ENCODE data around the gene JAZF1.

Gene JAZF1

GRCh38 chr7:27810186-27810585 lies 370.4 kb downstream of the JAZF1 start:
- Histone ChIP-seq H3K36me3 (ENCODE audit: low read length) (no peaks in the 10 kb centered on the region), H3K4me2 (ENCODE audit: low read depth, low read length, poor library complexity, severe bottlenecking) (no peak overlapping the region), H3K9me2 (replicated peaks; ENCODE audit: insufficient read depth, low read length) (no peaks in the 10 kb centered on the region), H3K27me3 (ENCODE audit: low read length) (no peaks in the 10 kb centered on the region), H3K79me2 (ENCODE audit: insufficient read depth, low read length) (no peaks in the 10 kb centered on the region), H2AFZ (ENCODE audit: low read depth, low read length, severe bottlenecking) (no peak overlapping the region), H3K9me3 (ENCODE audit: insufficient read depth, low read length) (no peaks in the 10 kb centered on the region), H3K9ac (ENCODE audit: low read length) (no peak overlapping the region), H3K27ac (ENCODE audit: low read depth, low read length) (no peak overlapping the region), H4K20me1 (ENCODE audit: low read depth, low read length) (no peaks in the 10 kb centered on the region), H3K4me3 (ENCODE audit: insufficient read depth, low read length, poor library complexity, severe bottlenecking) (no peak overlapping the region), H3F3A (ENCODE audit: insufficient read depth) (no peaks in the 10 kb centered on the region)
- TF ChIP-seq CTCF (IDR thresholded peaks at IDR 0.05; ENCODE audit: insufficient read depth, low read length, poor library complexity, severe bottlenecking) (no peak), EZH2phosphoT487 (conservative IDR thresholded peaks at IDR 0.05; ENCODE audit: low read length) (no peak)

DNA sequence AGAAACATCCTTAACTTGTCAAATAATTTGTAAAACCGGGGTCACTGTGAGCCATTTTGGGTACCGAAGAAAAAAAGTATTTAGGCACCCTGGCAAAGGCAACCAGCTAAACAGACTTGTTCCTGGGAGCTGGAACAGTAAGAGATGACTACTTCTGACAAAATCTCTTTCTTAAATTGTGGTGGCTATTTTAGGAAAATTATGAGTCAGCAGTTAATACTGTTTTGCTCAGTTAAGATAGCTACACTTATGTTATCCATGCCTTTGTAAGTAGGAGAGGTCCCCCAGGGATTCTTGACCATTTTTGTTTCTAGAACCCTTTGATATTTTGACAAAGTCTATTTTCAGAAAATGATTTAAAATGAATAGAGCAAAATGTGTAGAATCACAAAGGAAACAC lies 372.0 kb downstream of the JAZF1 start:
- Histone ChIP-seq H3K36me3 (ENCODE audit: low read length) (no peaks in the 10 kb centered on the region), H3K27ac (ENCODE audit: low read depth, low read length) (no peak overlapping the region), H2AFZ (ENCODE audit: low read depth, low read length, severe bottlenecking) (no peak overlapping the region), H3K79me2 (ENCODE audit: insufficient read depth, low read length) (no peaks in the 10 kb centered on the region), H3F3A (ENCODE audit: insufficient read depth) (no peaks in the 10 kb centered on the region), H4K20me1 (ENCODE audit: low read depth, low read length) (no peaks in the 10 kb centered on the region), H3K9me3 (ENCODE audit: insufficient read depth, low read length) (no peaks in the 10 kb centered on the region), H3K9me2 (replicated peaks; ENCODE audit: insufficient read depth, low read length) (no peaks in the 10 kb centered on the region), H3K4me3 (ENCODE audit: insufficient read depth, low read length, poor library complexity, severe bottlenecking) (no peak overlapping the region), H3K4me2 (ENCODE audit: low read depth, low read length, poor library complexity, severe bottlenecking) (no peak overlapping the region), H3K27me3 (ENCODE audit: low read length) (no peaks in the 10 kb centered on the region), H3K9ac (ENCODE audit: low read length) (no peak overlapping the region)
- no peak for TF ChIP-seq EZH2phosphoT487 (conservative IDR thresholded peaks at IDR 0.05; ENCODE audit: low read length)
- TF ChIP-seq CTCF (IDR thresholded peaks at IDR 0.05; ENCODE audit: insufficient read depth, low read length, poor library complexity, severe bottlenecking): no peak

DNA sequence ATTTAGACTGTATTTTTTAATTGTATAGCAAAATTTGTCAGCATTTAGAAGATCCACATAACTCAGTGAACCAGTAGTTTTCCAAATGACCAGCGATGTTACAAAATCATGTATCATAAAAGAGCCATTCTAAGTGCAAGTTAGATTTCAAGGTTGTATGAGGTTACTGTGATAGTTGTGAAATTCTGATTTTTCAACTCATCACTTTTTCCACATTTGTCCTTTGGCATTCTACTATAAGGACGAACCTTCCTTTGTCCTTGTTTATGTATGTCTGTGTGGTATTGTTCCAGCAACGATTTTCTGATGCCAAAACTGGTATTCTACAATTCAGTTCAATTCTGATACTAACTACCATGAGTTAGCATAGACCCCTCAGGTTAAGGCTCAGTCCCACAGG lies 376.5 kb downstream of the JAZF1 start:
- Histone ChIP-seq H3K27ac (ENCODE audit: low read depth, low read length) (no peak overlapping the region), H3K4me3 (ENCODE audit: insufficient read depth, low read length, poor library complexity, severe bottlenecking) (no peak overlapping the region), H3K36me3 (ENCODE audit: low read length) (peaks cover 3% of the 10 kb centered on the region; the same call in 1 of the 2 replicates), H3K9me3 (ENCODE audit: insufficient read depth, low read length) (no peaks in the 10 kb centered on the region), H3K4me2 (ENCODE audit: low read depth, low read length, poor library complexity, severe bottlenecking) (no peak overlapping the region), H3K9me2 (replicated peaks; ENCODE audit: insufficient read depth, low read length) (no peaks in the 10 kb centered on the region), H2AFZ (ENCODE audit: low read depth, low read length, severe bottlenecking) (no peak overlapping the region), H3K9ac (ENCODE audit: low read length) (no peak overlapping the region), H3K27me3 (ENCODE audit: low read length) (no peaks in the 10 kb centered on the region), H3K79me2 (ENCODE audit: insufficient read depth, low read length) (no peaks in the 10 kb centered on the region), H4K20me1 (ENCODE audit: low read depth, low read length) (no peaks in the 10 kb centered on the region), H3F3A (ENCODE audit: insufficient read depth) (no peaks in the 10 kb centered on the region)
- no peak for TF ChIP-seq CTCF (IDR thresholded peaks at IDR 0.05; ENCODE audit: insufficient read depth, low read length, poor library complexity, severe bottlenecking)
- no peak for TF ChIP-seq EZH2phosphoT487 (conservative IDR thresholded peaks at IDR 0.05; ENCODE audit: low read length)

Measured in SU-DHL-6 (cell line).